Measurements from ENCODE around the gene GRID1. TPM values are rescaled to one million over a fixed set of nuclear protein-coding genes. Genes with fewer than 3 reads are reported as not detected.

The GRID1 gene
- total and polyA plus RNA-seq, 2 donors, result 2.4 to 3.9 TPM

GRCh38 chr10:85993140-85993539 is 373.5 kb downstream of the GRID1 start:
- H3K36me3 ChIP-seq (ENCODE audit: insufficient read depth), result no peaks in the 10 kb centered on the region
- no peak overlapping the region for H3K4me3 ChIP-seq (ENCODE audit: low read depth, low read length)
- no peaks in the 10 kb centered on the region for H3K4me1 ChIP-seq (ENCODE audit: insufficient read depth)
- 96% methylated on average over 1 of the region's 1 CpG for WGBS
- H3K27ac ChIP-seq (ENCODE audit: low read depth), result no peak overlapping the region
- DNase-seq (ENCODE audit: extremely low spot score), result no peak

GRCh38 chr10:85992324-85992723 is 374.3 kb downstream of the GRID1 start:
- no peak for DNase-seq (ENCODE audit: extremely low spot score)
- 57% methylated on average over 1 of the region's 1 CpG for WGBS
- Histone ChIP-seq H3K36me3 (ENCODE audit: insufficient read depth) (no peaks in the 10 kb centered on the region), H3K27ac (ENCODE audit: low read depth) (no peak overlapping the region), H3K4me3 (ENCODE audit: low read depth, low read length) (no peak overlapping the region), H3K4me1 (ENCODE audit: insufficient read depth) (no peaks in the 10 kb centered on the region)

- Histone ChIP-seq H3K4me3 (ENCODE audit: low read depth, low read length) (no peak overlapping the region), H3K4me1 (ENCODE audit: insufficient read depth) (no peaks in the 10 kb centered on the region), H3K36me3 (ENCODE audit: insufficient read depth) (no peaks in the 10 kb centered on the region), H3K27ac (ENCODE audit: low read depth) (no peak overlapping the region)
- no peak for DNase-seq (ENCODE audit: extremely low spot score)
- WGBS, result 81% methylated on average over 1 of the region's 1 CpG
Measured at GRCh38 chr10:85986777-85987176, 379.8 kb downstream of the GRID1 start.

- 78% methylated on average over 6 of the region's 6 CpGs for WGBS
- Histone ChIP-seq H3K36me3 (ENCODE audit: insufficient read depth) (no peaks in the 10 kb centered on the region), H3K4me3 (ENCODE audit: low read depth, low read length) (no peak overlapping the region), H3K4me1 (ENCODE audit: insufficient read depth) (no peaks in the 10 kb centered on the region), H3K27ac (ENCODE audit: low read depth) (no peak overlapping the region)
- DNase-seq (ENCODE audit: extremely low spot score), result no peak
Measured at GRCh38 chr10:85983051-85983450, 383.5 kb downstream of the GRID1 start.

- Histone ChIP-seq H3K4me3 (ENCODE audit: low read depth, low read length) (no peak overlapping the region), H3K36me3 (ENCODE audit: insufficient read depth) (no peaks in the 10 kb centered on the region), H3K27ac (ENCODE audit: low read depth) (no peak overlapping the region), H3K4me1 (ENCODE audit: insufficient read depth) (no peaks in the 10 kb centered on the region)
- no peak for DNase-seq (ENCODE audit: extremely low spot score)
Measured at GRCh38 chr10:85979598-85979997, 387.0 kb downstream of the GRID1 start.

- Histone ChIP-seq H3K27ac (ENCODE audit: low read depth) (no peak overlapping the region), H3K36me3 (ENCODE audit: insufficient read depth) (no peaks in the 10 kb centered on the region), H3K4me3 (ENCODE audit: low read depth, low read length) (no peak overlapping the region), H3K4me1 (ENCODE audit: insufficient read depth) (no peaks in the 10 kb centered on the region)
- WGBS, result 64% methylated on average over 2 of the region's 2 CpGs
- no peak for DNase-seq (ENCODE audit: extremely low spot score)
Measured at GRCh38 chr10:85978566-85979358, 387.8 kb downstream of the GRID1 start.

GRCh38 chr10:85977642-85978041 is 389.0 kb downstream of the GRID1 start:
- 83% methylated on average over 6 of the region's 6 CpGs for WGBS
- Histone ChIP-seq H3K4me3 (ENCODE audit: low read depth, low read length) (no peak overlapping the region), H3K4me1 (ENCODE audit: insufficient read depth) (no peaks in the 10 kb centered on the region), H3K36me3 (ENCODE audit: insufficient read depth) (no peaks in the 10 kb centered on the region), H3K27ac (ENCODE audit: low read depth) (no peak overlapping the region)
- DNase-seq (ENCODE audit: extremely low spot score), result no peak

- DNase-seq (ENCODE audit: extremely low spot score), result no peak
- Histone ChIP-seq H3K4me1 (ENCODE audit: insufficient read depth) (no peaks in the 10 kb centered on the region), H3K27ac (ENCODE audit: low read depth) (no peak overlapping the region), H3K4me3 (ENCODE audit: low read depth, low read length) (no peak overlapping the region), H3K36me3 (ENCODE audit: insufficient read depth) (no peaks in the 10 kb centered on the region)
- 84% methylated on average over 6 of the region's 6 CpGs for WGBS
Measured at GRCh38 chr10:85976267-85976793, 390.3 kb downstream of the GRID1 start.

- Histone ChIP-seq H3K36me3 (ENCODE audit: insufficient read depth) (no peaks in the 10 kb centered on the region), H3K4me1 (ENCODE audit: insufficient read depth) (no peaks in the 10 kb centered on the region), H3K4me3 (ENCODE audit: low read depth, low read length) (no peak overlapping the region), H3K27ac (ENCODE audit: low read depth) (no peak overlapping the region)
- DNase-seq (ENCODE audit: extremely low spot score), result no peak
Measured at GRCh38 chr10:85971494-85971893, 395.1 kb downstream of the GRID1 start.

GRCh38 chr10:85967594-85967993 is 399.0 kb downstream of the GRID1 start:
- Histone ChIP-seq H3K4me3 (ENCODE audit: low read depth, low read length) (no peak overlapping the region), H3K27ac (ENCODE audit: low read depth) (no peak overlapping the region), H3K4me1 (ENCODE audit: insufficient read depth) (no peaks in the 10 kb centered on the region), H3K36me3 (ENCODE audit: insufficient read depth) (no peaks in the 10 kb centered on the region)
- no peak for DNase-seq (ENCODE audit: extremely low spot score)
- 87% methylated on average over 1 of the region's 1 CpG for WGBS

GRCh38 chr10:85961479-85962067 is 405.0 kb downstream of the GRID1 start:
- H3K4me1 ChIP-seq (ENCODE audit: insufficient read depth), result no peaks in the 10 kb centered on the region
- H3K27ac ChIP-seq (ENCODE audit: low read depth), result no peak overlapping the region
- H3K4me3 ChIP-seq (ENCODE audit: low read depth, low read length), result no peak overlapping the region
- no peaks in the 10 kb centered on the region for H3K36me3 ChIP-seq (ENCODE audit: insufficient read depth)
- no peak for DNase-seq (ENCODE audit: extremely low spot score)
- 76% methylated on average over 1 of the region's 1 CpG for WGBS

- Histone ChIP-seq H3K27ac (ENCODE audit: low read depth) (no peak overlapping the region), H3K4me1 (ENCODE audit: insufficient read depth) (no peaks in the 10 kb centered on the region), H3K4me3 (ENCODE audit: low read depth, low read length) (no peak overlapping the region), H3K36me3 (ENCODE audit: insufficient read depth) (no peaks in the 10 kb centered on the region)
- DNase-seq (ENCODE audit: extremely low spot score), result no peak
- 87% methylated on average over 6 of the region's 6 CpGs for WGBS
Measured at GRCh38 chr10:85961073-85961472, 405.5 kb downstream of the GRID1 start.

GRCh38 chr10:85959239-85959638 is 407.4 kb downstream of the GRID1 start:
- Histone ChIP-seq H3K4me1 (ENCODE audit: insufficient read depth) (no peaks in the 10 kb centered on the region), H3K4me3 (ENCODE audit: low read depth, low read length) (no peak overlapping the region), H3K27ac (ENCODE audit: low read depth) (no peak overlapping the region), H3K36me3 (ENCODE audit: insufficient read depth) (no peaks in the 10 kb centered on the region)
- WGBS, result 68% methylated on average over 3 of the region's 3 CpGs
- no peak for DNase-seq (ENCODE audit: extremely low spot score)

GRCh38 chr10:85950921-85951320 is 415.7 kb downstream of the GRID1 start:
- H3K4me3 ChIP-seq (ENCODE audit: low read depth, low read length), result no peak overlapping the region
- 73% methylated on average over 2 of the region's 2 CpGs for whole genome bisulfite sequencing
- no peak overlapping the region for H3K27ac ChIP-seq (ENCODE audit: low read depth)
- H3K36me3 ChIP-seq (ENCODE audit: insufficient read depth), result no peaks in the 10 kb centered on the region
- no peak for DNase-seq (ENCODE audit: extremely low spot score)
- H3K4me1 ChIP-seq (ENCODE audit: insufficient read depth), result no peaks in the 10 kb centered on the region

Data from urinary bladder (tissue), 4 donors.